ENCODE measurements around the gene STXBP3.

DNA sequence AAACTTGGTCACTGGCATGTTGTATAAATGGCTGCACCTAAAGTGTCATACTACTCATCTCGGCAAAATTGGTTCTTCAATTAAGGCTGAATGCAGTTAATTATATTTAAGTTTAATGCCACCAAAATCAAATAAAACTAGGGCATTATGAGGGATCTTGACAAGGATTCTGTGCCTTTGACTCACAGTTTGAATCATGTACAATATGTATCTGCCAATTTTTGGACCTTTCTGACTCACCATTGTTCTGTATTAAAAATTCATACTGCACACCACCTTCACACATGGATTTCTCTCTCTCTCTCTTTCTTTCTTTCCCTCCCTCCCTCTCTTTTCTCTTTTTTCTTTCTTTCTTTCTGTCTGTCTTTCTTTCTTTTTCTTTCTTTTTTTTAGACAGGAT, 14.1 kb upstream of the STXBP3 start:
- TF ChIP-seq, protein P1, sequence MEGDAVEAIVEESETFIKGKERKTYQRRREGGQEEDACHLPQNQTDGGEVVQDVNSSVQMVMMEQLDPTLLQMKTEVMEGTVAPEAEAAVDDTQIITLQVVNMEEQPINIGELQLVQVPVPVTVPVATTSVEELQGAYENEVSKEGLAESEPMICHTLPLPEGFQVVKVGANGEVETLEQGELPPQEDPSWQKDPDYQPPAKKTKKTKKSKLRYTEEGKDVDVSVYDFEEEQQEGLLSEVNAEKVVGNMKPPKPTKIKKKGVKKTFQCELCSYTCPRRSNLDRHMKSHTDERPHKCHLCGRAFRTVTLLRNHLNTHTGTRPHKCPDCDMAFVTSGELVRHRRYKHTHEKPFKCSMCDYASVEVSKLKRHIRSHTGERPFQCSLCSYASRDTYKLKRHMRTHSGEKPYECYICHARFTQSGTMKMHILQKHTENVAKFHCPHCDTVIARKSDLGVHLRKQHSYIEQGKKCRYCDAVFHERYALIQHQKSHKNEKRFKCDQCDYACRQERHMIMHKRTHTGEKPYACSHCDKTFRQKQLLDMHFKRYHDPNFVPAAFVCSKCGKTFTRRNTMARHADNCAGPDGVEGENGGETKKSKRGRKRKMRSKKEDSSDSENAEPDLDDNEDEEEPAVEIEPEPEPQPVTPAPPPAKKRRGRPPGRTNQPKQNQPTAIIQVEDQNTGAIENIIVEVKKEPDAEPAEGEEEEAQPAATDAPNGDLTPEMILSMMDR (IDR thresholded peaks at IDR 0.05; ENCODE audit: borderline replicate concordance, extremely low read depth, low read length, poor library complexity, severe bottlenecking), result no peak
- no peak for TF ChIP-seq EZH2 (IDR thresholded peaks at IDR 0.05; ENCODE audit: borderline replicate concordance, low read depth, low read length, severe bottlenecking)
